CD1c-positive myeloid dendritic cell (primary cell): ENCODE data around the gene TOB1.
A peak's percentile ranks its signal among the peaks of the same experiment; 100 is the strongest.

ENCODE experiments used
- DNase-seq: peaks from one replicate; pipeline ENCODE4 v3.0.0-alpha.2; 2016; ENCODE audit errors: extremely low spot score

The TOB1 gene

DNA sequence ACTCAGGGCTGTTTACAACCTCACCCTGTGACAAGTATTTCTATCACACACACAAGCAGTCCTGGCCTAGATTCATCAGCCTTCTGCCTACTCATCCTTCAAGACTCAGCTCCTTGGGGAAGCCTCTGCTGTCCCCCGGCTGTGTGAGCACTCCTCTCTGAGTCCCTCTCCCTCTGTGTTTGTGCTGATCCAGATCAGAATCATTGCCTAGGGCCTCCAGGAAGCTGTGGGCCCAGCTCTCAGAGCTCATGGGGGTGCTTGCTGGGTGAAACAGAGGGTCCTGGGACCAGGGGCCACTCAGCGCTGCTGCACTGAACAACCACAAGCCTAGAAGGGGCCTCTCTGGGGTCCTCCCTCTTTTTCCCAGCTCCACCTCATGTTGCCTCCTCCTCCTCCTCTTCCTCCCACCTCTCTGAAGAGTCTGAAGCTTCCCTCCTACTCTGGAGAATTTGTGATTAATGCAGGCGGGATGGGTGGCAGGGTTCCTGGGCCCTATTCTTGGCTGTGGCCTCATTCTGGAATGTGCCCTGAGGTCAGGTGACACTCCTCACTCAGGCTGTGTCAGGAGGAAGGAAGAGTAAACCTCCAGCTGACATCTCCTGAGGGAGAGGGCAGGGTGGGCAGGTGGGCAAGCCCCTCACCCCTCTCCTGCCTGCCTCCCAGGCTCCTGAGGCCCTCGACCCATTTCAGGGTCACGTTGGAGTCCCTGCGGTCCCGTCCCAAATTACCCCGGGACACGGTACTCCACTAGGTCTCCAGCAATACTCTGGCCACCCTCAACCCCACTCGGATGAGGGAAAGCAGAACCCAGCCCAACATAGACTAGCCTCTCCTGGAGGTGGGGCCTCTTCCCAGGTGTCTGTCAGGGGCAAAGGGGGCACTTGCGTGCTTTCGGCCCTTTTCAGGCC, 20.7 kb downstream of the TOB1 start:
- DNase-seq, result no peak

DNA sequence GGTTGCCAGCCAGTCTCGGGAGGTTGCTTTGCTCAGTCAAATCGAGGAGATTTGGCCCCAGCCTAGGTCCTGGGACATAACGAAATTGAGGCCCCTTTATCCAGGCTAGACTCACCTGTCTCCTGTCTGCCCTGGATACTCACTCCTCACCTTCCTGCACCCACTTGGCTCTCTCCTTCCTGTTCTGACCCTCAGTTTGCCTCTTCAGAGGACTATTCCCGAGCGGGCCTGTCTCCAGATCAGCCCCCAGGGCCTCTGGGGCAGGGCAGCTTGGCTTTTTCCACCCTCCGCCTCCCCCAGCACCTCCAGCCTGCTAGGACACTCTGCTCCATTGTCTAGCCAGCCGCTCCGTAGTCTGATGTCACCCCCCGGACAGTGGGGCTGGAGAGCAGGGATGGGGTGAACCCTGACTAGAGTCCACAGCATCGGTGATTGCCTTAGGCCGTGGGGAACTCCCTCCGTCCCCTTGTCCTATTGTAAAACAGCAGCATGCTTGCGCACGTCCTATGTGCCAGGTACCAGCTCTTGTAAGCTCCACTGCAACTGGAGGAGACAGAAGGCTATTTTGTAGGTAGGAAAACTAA, 21.9 kb downstream of the TOB1 start:
- DNase-seq, result no peak

DNA sequence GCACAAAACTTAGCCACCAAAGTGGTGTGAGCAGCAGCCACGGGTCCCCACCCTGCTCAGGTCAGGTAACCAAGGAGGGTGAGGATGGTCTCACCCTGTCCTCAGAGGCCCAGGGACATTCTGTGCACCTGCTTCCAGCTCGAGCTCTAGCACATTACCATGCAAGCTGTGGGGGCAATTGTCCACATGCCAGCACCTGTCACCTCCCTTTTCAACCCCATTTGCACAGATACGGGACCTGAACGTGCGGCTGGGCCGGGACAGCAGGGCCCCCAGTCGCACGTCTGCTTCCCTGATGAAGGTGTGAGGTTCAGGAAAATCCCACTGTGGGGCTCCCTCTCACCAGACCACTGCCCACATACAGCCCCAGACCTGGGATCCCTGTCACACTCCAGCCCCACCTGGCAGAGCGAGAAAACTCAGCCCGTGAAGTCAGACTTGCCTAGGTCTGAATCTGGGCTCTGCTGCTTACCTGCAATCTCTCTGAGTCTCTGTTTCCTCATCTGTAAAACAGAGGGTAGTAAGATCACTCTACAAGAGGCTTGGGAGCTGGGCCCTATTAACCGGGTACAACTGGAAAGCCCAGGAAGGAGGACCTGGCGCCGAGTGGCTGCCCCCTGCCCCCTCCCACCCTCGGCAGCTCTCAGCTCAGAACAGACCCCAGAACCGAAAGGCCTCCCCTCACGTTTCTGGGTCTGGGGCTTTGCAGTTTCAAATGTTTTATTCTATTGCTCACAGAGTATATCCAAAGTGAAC, 22.8 kb downstream of the TOB1 start:
- DNase-seq, result no peak

DNA sequence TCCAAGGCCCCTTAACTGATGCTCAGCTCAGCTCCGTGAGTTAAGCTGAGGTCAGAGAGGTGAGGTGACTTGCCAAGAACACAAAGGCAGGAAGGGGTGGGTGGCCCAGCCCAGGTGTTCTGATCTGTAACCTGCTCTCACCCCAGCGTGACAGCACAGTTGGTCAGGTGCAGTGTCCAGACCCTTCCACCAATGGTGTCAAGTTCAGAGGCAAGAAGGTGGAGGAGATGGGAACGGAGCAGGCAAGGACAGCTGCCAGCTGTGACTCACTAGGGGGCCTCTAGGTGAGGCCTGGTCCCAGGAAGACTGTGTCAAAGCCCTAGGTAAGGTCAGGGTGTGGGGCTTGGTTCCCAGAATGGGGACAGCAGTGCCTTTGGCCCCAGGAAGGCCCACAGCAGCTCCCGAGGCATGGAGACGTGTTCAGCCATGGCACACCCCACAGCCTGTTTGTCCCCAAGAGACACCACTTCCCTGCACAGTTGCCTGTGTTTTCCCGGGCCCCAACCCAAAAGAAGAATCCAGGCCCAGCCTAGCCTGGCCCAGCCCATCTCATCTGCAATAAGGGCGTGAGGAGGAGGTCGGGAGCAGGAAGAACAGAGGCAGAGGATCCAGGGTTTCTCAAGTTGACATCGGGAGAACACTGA, 23.5 kb downstream of the TOB1 start:
- DNase-seq, result no peak

DNA sequence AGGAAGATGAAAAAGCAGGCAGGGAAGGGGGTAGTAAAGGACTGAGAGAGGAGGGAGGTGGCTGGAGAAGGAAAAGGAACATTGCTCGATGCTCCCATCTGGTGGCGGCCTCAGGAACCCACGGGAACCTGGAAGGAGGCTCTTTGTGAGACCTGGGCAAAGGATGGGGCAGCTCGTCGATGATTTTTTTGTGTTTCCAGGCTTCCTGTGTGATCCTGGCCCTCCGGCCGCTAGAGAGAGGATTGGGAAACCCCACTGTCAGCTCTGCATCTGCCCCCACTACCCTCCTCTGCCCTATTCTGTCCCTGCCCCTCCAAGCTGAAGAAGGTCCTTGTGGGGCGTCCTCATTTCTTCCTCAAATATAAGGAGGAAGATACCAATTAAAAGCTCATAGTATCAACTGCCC, 24.2 kb downstream of the TOB1 start:
- peak; percentile 73 for DNase-seq

DNA sequence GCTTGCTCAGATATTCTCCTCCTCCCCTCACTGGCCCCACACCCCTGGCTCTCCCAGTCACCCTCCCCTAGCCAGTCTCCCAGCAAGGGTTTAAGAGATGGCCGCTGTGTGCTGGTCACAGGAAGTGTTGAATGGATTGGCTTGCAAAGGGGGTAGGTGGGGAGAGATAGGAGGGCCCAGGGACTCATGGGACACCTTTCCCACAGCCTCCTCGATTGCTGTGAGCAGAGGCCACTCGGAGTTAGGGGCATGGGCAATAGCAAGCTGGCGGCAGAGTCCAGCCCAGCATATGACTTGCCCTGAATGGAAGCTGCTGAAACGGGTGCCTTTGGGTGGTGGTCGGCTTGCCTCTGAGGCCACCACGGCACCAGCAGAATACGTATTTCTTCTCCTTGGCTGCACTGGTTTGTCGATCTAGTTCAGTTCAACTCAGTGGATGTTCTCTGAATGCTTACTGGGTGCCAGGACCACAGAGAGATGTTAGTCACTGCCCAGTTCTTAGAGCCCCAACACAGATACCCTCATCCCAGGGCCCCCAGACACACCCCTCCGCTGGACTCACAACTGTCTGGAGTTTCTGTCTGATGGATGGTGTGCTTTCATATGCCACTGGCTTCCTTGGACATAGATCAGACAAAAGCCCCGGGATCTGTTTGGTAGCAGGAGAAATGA, 24.7 kb downstream of the TOB1 start:
- DNase-seq, result no peak

DNA sequence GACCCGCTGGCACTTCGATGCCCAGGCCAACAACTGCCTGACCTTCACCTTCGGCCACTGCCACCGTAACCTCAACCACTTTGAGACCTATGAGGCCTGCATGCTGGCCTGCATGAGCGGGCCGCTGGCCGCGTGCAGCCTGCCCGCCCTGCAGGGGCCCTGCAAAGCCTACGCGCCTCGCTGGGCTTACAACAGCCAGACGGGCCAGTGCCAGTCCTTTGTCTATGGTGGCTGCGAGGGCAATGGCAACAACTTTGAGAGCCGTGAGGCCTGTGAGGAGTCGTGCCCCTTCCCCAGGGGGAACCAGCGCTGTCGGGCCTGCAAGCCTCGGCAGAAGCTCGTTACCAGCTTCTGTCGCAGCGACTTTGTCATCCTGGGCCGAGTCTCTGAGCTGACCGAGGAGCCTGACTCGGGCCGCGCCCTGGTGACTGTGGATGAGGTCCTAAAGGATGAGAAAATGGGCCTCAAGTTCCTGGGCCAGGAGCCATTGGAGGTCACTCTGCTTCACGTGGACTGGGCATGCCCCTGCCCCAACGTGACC, 25.8 kb downstream of the TOB1 start:
- no peak for DNase-seq

DNA sequence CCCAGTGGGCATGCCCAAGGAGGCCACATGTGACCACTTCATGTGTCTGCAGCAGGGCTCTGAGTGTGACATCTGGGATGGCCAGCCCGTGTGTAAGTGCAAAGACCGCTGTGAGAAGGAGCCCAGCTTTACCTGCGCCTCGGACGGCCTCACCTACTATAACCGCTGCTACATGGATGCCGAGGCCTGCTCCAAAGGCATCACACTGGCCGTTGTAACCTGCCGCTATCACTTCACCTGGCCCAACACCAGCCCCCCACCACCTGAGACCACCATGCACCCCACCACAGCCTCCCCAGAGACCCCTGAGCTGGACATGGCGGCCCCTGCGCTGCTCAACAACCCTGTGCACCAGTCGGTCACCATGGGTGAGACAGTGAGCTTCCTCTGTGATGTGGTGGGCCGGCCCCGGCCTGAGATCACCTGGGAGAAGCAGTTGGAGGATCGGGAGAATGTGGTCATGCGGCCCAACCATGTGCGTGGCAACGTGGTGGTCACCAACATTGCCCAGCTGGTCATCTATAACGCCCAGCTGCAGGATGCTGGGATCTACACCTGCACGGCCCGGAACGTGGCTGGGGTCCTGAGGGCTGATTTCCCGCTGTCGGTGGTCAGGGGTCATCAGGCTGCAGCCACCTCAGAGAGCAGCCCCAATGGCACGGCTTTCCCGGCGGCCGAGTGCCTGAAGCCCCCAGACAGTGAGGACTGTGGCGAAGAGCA, 26.4 kb downstream of the TOB1 start:
- no peak for DNase-seq

DNA sequence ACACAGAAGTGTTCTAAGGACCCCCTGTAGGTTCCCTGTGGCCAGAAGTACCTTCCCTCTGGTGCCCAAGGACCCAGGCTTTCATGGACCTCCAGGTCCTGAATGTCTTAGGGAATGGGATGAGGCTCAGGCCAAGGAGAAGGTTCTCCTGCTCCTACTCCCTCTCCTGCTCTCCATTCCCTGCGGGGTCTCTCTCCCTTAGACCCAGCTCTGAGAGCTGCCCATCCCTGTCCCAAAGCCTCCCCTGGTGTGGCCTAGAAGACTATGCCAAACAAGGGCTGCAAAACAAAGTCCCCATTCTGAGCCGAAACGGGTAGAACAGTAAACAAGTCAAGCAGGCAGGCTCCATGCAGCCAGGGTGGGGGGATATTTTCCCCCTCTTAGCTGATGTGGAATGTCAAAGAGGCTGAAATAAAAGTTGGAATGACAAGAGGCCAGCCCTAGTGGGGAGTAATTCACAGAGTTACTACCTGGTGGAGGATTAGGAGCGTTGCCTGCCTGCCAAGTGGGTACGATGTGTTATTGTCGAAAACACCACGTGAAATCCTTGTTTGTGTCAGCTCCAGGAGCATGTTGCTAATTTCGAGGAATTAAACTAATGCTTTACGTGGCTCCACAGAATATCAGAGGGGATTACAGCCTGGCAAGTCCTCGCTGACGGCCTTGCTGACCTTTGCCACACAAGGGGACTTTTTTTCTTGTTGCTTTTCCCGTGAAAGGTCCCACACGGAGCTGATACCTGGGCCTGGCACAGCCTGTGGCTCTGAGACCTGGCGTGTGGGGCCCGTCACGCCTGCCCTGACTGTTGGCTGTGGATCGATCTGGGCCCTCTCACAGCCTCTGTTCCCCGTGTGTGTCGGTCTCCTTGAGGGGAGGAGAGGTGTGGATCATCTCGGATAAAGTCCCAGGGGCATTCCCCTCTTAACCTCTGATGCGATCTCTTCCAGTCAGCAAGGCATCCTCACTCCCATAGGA, 27.9 kb downstream of the TOB1 start:
- DNase-seq, result no peak

DNA sequence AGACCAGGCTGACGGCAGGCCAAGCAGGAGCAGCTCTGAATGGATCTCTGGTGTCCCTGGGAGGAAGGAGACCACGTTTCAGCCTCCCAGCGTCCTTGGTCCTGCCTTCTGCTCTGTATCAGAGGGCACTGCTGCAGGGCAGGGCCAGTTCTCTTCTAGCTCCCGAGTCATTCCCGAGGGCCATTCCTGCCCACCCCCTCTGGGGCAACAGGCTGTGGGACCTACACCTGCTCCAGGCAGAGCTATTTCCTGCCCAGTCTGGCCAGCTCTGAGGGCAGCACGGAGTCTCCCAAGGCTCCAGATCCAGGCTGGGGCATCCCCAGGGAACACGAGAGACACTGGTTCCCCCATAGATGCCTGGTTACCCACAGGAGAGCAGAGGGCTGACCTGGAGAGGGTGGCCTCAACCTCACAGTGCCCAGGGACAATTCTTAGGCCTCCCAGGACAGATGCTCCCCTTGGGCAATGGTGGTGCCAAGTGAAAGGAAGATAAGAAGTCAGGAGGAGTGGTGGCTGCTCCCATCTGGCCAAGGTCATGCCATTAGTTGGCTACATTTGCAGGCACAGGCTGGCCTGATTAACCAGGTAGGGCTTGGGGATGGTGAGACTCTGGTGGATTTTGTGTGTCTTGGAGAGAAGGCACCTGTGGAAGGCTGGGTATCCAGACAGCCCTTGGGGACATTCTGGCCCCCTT, 28.7 kb downstream of the TOB1 start:
- no peak for DNase-seq

DNA sequence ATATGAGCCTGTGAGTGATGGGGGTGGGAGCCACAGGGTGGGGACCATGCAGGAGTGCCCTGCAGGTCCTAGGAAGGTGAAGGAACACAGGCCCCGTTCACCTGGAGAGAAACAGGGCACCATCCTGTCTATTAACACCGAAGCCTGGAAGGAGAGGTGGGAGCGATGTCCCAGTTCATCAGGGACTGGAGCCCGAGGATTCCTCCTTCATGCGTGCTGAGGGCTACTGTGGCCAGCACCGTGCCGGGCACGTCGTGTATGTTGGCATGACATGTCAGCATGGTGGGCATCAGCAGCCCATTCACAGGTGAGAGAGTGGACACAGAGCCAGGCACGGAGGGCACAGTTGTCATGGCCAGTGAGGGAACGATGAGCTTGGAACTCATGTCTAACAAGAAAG, 29.3 kb downstream of the TOB1 start:
- no peak for DNase-seq

DNA sequence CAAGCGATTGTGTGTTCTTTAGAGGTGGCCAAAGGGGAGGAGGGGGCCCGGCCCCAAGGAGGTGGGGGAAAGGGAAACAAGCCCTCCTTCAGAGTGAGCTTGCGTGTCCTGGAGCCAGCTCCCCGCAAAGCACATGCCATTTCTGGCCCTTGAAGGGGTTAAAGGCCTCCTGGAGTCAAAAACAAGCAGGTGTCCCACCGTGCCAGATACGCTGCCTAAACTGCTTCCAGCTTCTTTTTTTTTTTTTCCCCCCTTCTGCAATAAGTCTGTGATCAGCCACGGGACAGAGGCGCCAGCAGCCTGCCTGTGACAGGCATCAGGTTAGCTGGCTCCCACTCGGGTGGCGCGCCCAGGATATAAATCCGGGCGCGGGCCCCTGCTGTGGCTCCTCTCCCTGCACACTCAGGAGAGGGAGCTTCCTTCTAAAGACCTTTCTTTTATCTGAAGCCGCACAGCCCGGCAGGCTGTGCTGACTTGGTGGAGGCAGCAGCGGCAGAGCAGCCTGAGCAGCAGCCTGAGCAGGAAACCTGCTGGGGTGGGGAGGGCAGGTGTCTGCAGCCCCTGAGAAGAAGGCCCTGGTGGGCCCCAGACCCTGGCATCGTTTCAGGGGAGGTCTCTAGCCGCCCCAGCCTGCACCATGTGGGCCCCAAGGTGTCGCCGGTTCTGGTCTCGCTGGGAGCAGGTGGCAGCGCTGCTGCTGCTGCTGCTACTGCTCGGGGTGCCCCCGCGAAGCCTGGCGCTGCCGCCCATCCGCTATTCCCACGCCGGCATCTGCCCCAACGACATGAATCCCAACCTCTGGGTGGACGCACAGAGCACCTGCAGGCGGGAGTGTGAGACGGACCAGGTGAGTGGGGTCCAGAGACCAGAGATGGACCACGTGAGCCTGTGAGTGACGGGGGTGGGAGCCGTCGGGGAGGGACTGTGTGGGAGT, 30.6 kb downstream of the TOB1 start, which contains the start of gene WFIKKN2:
Gene WFIKKN2 (plus strand): TSS at position 286 of the 934 bp plus-strand sequence. CDS start 352 bp downstream, at position 638.
- no peak for DNase-seq

DNA sequence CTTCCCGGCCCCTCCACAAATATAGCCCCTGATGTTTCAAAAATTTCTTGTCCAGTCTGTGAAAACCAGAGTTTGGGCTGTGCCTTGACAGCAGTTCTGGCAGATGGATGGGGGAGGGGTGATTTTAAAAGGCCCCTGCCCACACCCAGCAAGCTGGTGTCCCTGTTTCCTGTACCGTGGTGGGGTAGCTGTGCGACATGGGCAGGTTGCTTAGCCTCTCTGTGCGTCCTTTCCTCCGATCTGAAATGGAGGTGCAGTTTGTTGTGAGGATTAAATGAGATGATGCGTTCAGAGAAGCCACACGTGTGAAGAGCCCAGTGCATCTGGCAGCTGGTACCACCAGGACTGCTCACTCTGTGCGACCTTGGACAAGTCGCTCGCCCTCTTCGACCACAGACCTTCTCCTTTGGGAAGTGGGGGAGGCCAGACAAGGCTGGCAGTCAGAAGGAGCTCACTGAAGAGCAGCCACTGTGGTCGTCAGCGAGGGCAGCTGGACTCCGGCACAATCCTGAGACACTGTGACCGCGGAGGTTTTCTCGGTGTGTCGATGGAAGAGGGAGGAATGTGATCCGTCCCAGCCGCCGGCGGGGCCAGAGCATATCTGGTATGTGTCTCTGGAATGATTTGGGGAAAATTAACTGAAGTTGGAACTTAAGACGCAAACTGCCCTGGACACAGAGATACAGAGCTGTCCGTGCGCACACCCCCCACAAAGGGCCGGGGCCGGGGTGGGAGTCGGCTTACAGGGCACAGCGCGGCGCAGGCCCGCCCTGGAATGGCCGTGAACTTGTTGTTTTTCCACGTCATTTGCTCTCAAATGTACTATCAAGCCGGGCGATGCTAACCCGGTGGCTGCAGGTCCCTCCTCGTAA, 31.5 kb downstream of the TOB1 start:
- no peak for DNase-seq

DNA sequence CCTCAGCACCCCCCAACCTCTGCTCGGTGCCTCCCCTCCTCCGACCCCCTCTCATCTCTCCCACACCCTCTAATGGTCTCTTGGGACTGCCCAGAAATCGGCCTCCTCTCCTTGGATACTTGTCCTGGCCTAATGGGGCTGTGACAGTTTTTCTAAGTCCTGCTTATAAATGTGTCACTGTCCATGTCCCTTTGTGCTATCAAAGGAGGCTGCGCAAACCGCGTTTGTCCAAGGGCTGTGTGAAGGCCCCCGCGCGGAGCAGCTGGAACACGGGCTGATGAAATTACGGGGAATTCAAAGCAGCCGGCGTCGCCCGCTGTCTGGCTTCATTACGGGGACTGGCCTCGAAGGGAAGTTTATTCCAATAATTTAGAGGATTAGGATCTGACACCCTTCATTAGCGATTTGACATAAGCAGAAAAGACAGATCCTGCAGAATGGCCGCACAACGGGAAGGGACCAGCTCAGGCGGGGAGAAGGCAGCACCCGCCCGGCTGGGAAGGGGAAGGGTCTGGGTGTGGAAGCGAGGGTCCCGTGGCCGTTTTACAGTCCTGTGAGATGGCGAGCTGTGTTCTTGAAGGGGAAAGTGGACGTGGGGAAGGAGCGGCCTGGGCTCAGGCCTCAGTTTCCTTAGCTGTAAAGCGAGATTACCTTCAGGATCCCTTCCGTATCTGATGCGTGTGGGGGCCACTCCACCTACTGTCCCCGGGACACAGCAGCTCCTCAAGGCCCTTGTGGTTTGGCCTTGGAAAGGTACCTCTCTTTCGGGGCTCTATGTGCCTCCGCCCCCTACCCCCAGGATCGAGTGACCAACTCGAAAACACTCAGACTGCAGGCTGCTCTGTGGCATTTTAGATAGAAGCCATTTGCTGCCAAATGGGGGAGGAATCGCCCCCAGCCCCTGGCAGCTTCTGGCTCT, 32.4 kb downstream of the TOB1 start:
- DNase-seq, result no peak

DNA sequence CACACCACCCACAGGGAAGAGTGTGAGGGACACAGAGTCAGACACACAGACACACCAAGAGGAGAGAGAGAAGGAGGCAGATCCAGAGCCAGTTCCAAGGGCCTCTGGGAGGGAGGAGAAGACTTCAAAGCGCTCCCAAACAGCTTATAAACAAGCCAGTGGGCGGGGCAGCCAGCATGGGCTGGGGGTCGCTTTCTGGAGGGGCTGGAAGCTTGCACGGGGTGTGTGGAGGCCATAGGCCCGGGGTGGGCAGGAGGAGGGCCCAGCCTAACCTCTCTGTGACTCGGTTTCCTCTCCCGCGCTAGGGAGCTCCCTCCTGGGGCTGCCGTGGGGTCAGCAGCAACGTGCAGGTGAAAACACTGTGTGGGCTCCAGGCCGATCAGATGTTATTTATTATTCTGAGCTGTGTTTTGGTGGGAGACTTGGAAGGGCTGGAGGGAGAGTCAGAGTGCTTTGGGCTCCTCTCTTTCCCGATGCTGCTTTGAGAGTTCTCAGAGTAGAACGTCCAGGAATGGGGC, 33.2 kb downstream of the TOB1 start:
- DNase-seq, result no peak
